Panc1 (cell line): ENCODE data around the gene HGF. TPM values are rescaled to one million over a fixed set of nuclear protein-coding genes. Genes with fewer than 3 reads are reported as not detected.
"Not testable (repeated sequence)": the region's sequence is repeated elsewhere in the genome, so short reads cannot be mapped to it uniquely, and the experiment has no call there.

Experiments used
- ATAC-seq: fragments of 200-7000 bp; cut with Tn5 transposase; 2 replicates; pipeline ENCODE4 v1.9.1; 2020; ENCODE audit warnings: mild to moderate bottlenecking, moderate library complexity
- Bru-seq: library from RNA; stranded (reverse); fragments of 400-500 nt; gene quantifications from one replicate; lab custom pipeline; 2021; lab: Mats Ljungman, UMichigan
- BruChase-seq, 2 experiments: library from RNA; stranded (reverse); fragments of 400-500 nt; gene quantifications; one replicate each; lab custom pipeline; 2021; lab: Mats Ljungman, UMichigan
- BruUV-seq: library from RNA; stranded (reverse); fragments of 400-500 nt; replicated peaks from 2 replicates; lab custom pipeline; 2021; lab: Mats Ljungman, UMichigan
- CTCF ChIA-PET: fragments of 300-600 bp; sonication (Branson Sonifier 250); formaldehyde crosslinking; loops from one replicate; lab custom pipeline; 2022; ENCODE audit warnings: antibody characterized with exemption; lab: Charles Lee
- POLR2A ChIA-PET: fragments of 300-600 bp; sonication (Branson Sonifier 250); formaldehyde crosslinking; loops from one replicate; lab custom pipeline; 2022; ENCODE audit warnings: antibody characterized with exemption; lab: Charles Lee
- DNase-seq: peaks from one replicate; pipeline ENCODE4 v3.0.0-alpha.2; 2010; ENCODE audit warnings: low read depth, low spot score
- H3K27ac ChIP-seq: 2 replicates; pipeline ENCODE4 v1.5.1; 2011; ENCODE audit warnings: mild to moderate bottlenecking, low read length, inconsistent platforms
- H3K27me3 ChIP-seq: fragments of 200-500 bp; sonication (Bioruptor generic); 2 replicates; pipeline ENCODE4 v1.6.0; 2014; ENCODE audit warnings: low read length, inconsistent platforms; ENCODE audit not compliant: control insufficient read depth, insufficient read depth
- H3K36me3 ChIP-seq: fragments of 200-500 bp; sonication (Bioruptor generic); 2 replicates; pipeline ENCODE4 v1.5.1; 2014; ENCODE audit warnings: inconsistent platforms, mild to moderate bottlenecking, low read length, moderate library complexity; ENCODE audit not compliant: control insufficient read depth, insufficient read depth
- H3K4me1 ChIP-seq: 2 replicates; pipeline ENCODE4 v1.5.1; 2011; ENCODE audit warnings: inconsistent platforms, mild to moderate bottlenecking, low read length, moderate library complexity; ENCODE audit not compliant: control insufficient read depth, insufficient read depth
- H3K4me3 ChIP-seq, 2 experiments: 2 replicates each; pipeline ENCODE4 v1.5.1; 2011 to 2012; ENCODE audit warnings: low read depth in 2 of 2, low read length in 2 of 2, mild to moderate bottlenecking in 2 of 2, inconsistent platforms in 1 of 2, moderate library complexity in 1 of 2
- H3K9me3 ChIP-seq: fragments of 200-500 bp; sonication (Bioruptor generic); 2 replicates; pipeline ENCODE4 v1.5.1; 2014; ENCODE audit warnings: low read depth, mild to moderate bottlenecking, inconsistent platforms, low read length, moderate library complexity; ENCODE audit not compliant: control insufficient read depth, insufficient read depth
- POLR2AphosphoS5 ChIP-seq: IDR thresholded peaks from 2 replicates; pipeline ENCODE4 v1.6.1; 2012; ENCODE audit warnings: mild to moderate bottlenecking, low read depth, low read length, moderate library complexity
- SIN3A ChIP-seq: IDR thresholded peaks from 2 replicates; pipeline ENCODE4 v1.6.1; 2012; ENCODE audit warnings: low read depth, mild to moderate bottlenecking, low read length, moderate library complexity, borderline replicate concordance; ENCODE audit not compliant: insufficient read depth
- TCF7L2 ChIP-seq: IDR thresholded peaks from 2 replicates; pipeline ENCODE4 v1.6.1; 2011; ENCODE audit warnings: mild to moderate bottlenecking, low read depth, low read length, inconsistent platforms
- in situ Hi-C: cut with HindIII; loops from 2 replicates; pipeline ENCODE4 v1.10.0; 2016; ENCODE audit warnings: low sequenced_read_pairs, low pct_unique_long_range_greater_than_20kb
- intact Hi-C: fragments of 100-400 bp; cut with micrococcal nuclease; formaldehyde crosslinking; loops from one replicate; pipeline ENCODE4 v1.10.0; 2022; ENCODE audit not compliant: unreplicated experiment
- long read RNA-seq: library from polyadenylated mRNA; unstranded; transcript quantifications from one replicate; pipeline ENCODE4 v2.0.0, GENCODE V29; 2021; ENCODE audit not compliant: unreplicated experiment
- polyA plus RNA-seq: library from polyadenylated mRNA; unstranded; fragments of >200 nt; gene quantifications from one replicate; pipeline ENCODE4 v1.2.1, GENCODE V29; 2012; ENCODE audit warnings: missing spikeins; ENCODE audit not compliant: insufficient read length
- total RNA-seq: library from RNA; stranded (reverse); gene quantifications from one replicate; pipeline ENCODE4 v1.2.1, GENCODE V29; 2021; ENCODE audit not compliant: unreplicated experiment
- TF ChIP-seq, protein P1 (sequence below), 2 experiments: IDR thresholded peaks; 2 replicates each; pipeline ENCODE4 v1.6.1; 2011 to 2012; ENCODE audit warnings: low read depth in 2 of 2, control low read depth in 1 of 2, low read length in 1 of 2, mild to moderate bottlenecking in 1 of 2, moderate library complexity in 1 of 2; ENCODE audit not compliant: insufficient read depth in 1 of 2
- TF ChIP-seq, protein P2 (sequence below): fragments of 450-650 bp; IDR thresholded peaks from 2 replicates; pipeline ENCODE4 v1.5.1; 2017; ENCODE audit warnings: mild to moderate bottlenecking

HGF gene
- total RNA-seq (0.49 TPM), Bru-seq, nascent RNA (percentile 16 among the genes with signal in this experiment), BruChase-seq, experiment 1, labeled RNA remaining after a 2-hour chase (percentile 8 among the genes with signal in this experiment), BruChase-seq, experiment 2, labeled RNA remaining after a 6-hour chase (percentile 12 among the genes with signal in this experiment)
- 0.81 TPM for polyA plus RNA-seq
- long read RNA-seq, result 0 reads

DNA sequence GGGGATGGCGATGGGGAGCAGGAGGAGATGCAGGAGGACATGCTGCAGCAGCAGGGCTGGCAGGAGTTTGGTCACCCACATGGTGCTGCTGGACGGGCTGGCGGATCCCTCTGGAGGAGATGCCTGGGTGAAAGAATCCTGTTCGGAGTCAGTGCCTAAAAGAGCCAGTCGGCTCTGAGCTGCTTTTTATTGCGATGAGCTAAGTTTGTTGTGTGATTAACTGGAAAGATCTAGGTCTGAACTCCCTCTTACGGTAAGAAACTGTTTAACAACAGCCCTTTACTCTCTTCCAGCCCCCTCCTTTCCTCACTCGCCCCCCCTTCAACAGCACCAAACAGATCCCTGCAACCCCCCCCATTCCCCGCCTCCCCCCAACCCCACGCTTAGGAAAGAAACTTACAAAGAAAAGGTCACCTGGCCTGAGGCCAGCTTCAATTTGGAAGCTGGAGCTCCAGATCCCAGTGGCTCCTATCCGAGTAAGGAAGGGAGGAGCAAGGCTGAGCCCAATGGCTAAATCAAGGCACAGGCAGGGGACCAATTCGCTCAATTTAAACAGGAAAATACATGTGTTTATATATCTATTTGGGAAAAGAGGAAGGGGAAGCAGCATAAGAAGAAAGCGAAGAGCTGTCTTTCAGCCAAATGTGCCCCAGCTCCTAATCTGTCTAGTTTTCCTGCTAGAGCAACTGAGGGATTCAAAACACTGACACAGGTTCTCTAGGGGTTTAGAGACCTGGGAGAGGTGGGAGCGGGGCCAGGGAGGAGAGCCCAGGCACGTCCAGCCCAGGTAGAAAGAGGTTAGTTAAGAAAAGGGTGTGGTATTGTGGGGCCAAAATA is at the start of gene HGF:
TSS of gene HGF (minus strand) at position 157 of the 837 bp plus-strand sequence. CDS start at position 81, 76 bp downstream.
- CTCF ChIA-PET, result no interaction called here
- no TSS peak for BruUV-seq

GRCh38 chr7:81816312-81816711 is 46.5 kb upstream of the HGF start:
- DNase-seq, result no peak
- intact Hi-C loops, result no loop called here
- H3K9me3 ChIP-seq, result no peaks in the 10 kb centered on the region
- no peaks in the 10 kb centered on the region for H3K27me3 ChIP-seq
- no peak overlapping the region for H3K27ac ChIP-seq
- BruUV-seq, result no TSS peak
- no peaks in the 10 kb centered on the region for H3K4me1 ChIP-seq
- no peaks in the 10 kb centered on the region for H3K36me3 ChIP-seq
- TF ChIP-seq, protein P1, sequence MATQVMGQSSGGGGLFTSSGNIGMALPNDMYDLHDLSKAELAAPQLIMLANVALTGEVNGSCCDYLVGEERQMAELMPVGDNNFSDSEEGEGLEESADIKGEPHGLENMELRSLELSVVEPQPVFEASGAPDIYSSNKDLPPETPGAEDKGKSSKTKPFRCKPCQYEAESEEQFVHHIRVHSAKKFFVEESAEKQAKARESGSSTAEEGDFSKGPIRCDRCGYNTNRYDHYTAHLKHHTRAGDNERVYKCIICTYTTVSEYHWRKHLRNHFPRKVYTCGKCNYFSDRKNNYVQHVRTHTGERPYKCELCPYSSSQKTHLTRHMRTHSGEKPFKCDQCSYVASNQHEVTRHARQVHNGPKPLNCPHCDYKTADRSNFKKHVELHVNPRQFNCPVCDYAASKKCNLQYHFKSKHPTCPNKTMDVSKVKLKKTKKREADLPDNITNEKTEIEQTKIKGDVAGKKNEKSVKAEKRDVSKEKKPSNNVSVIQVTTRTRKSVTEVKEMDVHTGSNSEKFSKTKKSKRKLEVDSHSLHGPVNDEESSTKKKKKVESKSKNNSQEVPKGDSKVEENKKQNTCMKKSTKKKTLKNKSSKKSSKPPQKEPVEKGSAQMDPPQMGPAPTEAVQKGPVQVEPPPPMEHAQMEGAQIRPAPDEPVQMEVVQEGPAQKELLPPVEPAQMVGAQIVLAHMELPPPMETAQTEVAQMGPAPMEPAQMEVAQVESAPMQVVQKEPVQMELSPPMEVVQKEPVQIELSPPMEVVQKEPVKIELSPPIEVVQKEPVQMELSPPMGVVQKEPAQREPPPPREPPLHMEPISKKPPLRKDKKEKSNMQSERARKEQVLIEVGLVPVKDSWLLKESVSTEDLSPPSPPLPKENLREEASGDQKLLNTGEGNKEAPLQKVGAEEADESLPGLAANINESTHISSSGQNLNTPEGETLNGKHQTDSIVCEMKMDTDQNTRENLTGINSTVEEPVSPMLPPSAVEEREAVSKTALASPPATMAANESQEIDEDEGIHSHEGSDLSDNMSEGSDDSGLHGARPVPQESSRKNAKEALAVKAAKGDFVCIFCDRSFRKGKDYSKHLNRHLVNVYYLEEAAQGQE (IDR thresholded peaks at IDR 0.05; ENCODE audit: insufficient read depth in 1 of 2, low read depth in 2 of 2, low read length in 1 of 2), result no peak
- TF ChIP-seq, protein P2, sequence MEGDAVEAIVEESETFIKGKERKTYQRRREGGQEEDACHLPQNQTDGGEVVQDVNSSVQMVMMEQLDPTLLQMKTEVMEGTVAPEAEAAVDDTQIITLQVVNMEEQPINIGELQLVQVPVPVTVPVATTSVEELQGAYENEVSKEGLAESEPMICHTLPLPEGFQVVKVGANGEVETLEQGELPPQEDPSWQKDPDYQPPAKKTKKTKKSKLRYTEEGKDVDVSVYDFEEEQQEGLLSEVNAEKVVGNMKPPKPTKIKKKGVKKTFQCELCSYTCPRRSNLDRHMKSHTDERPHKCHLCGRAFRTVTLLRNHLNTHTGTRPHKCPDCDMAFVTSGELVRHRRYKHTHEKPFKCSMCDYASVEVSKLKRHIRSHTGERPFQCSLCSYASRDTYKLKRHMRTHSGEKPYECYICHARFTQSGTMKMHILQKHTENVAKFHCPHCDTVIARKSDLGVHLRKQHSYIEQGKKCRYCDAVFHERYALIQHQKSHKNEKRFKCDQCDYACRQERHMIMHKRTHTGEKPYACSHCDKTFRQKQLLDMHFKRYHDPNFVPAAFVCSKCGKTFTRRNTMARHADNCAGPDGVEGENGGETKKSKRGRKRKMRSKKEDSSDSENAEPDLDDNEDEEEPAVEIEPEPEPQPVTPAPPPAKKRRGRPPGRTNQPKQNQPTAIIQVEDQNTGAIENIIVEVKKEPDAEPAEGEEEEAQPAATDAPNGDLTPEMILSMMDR, result no peak
- no peak for TF ChIP-seq POLR2AphosphoS5
- TF ChIP-seq SIN3A, result no peak
- TF ChIP-seq TCF7L2, result no peak
- CTCF ChIA-PET, result no interaction called here
- POLR2A ChIA-PET, result no interaction called here
- in situ Hi-C loops, result no loop called here
- no peak for ATAC-seq
- no peak overlapping the region for H3K4me3 ChIP-seq

More for the DNA sequence above, at the start of gene HGF:
- ATAC-seq (no peak), DNase-seq (no peak)
- Histone ChIP-seq H3K36me3 (no peaks in the 10 kb centered on the region), H3K27ac (no peak within 1 kb of the TSS), H3K4me3 (peak within 1 kb of the TSS in 1 of 2 experiments; percentile 50; a peak in 2 of 4 replicates), H3K9me3 (no peaks in the 10 kb centered on the region), H3K4me1 (no peaks in the 10 kb centered on the region), H3K27me3 (peaks cover 13% of the 10 kb centered on the region)
- in situ Hi-C loops, result no loop called here
- intact Hi-C loops, result no loop called here
- POLR2A ChIA-PET, result no interaction called here
- TF ChIP-seq SIN3A (no peak), TCF7L2 (no peak), POLR2AphosphoS5 (no peak)
- TF ChIP-seq, protein P1 (IDR thresholded peaks at IDR 0.05; ENCODE audit: insufficient read depth in 1 of 2, low read depth in 2 of 2, low read length in 1 of 2), result no peak
- TF ChIP-seq, protein P2, result no peak

- H3K27me3 ChIP-seq, H3K9me3 ChIP-seq, H3K4me1 ChIP-seq, BruUV-seq, intact Hi-C loops, H3K4me3 ChIP-seq, in situ Hi-C loops, DNase-seq, ATAC-seq, H3K36me3 ChIP-seq, H3K27ac ChIP-seq, POLR2A ChIA-PET: not testable (repeated sequence)
- CTCF ChIA-PET, result interaction anchor here (0.5 kb wide), 1 partner anchor 685 kb away, joined by 3 read pairs; no protein-coding TSS in a partner anchor
Observed at GRCh38 chr7:81812866-81813476, 43.1 kb upstream of the HGF start.
